Ectodermal cell (in vitro differentiated cells): Measurements from ENCODE around the gene PLBD1.

Source experiments
- H3K27ac ChIP-seq: 2 replicates; pipeline ENCODE4 v1.7.0; 2013; ENCODE audit warnings: mild to moderate bottlenecking, low read depth, low read length; ENCODE audit not compliant: insufficient read depth, poor library complexity, severe bottlenecking
- H3K27me3 ChIP-seq: 2 replicates; pipeline ENCODE4 v1.7.0; 2013; ENCODE audit warnings: mild to moderate bottlenecking, low read length; ENCODE audit not compliant: insufficient read depth, control insufficient read depth, poor library complexity, severe bottlenecking
- H3K36me3 ChIP-seq: one replicate; pipeline ENCODE4 v1.7.0; 2013; ENCODE audit warnings: low read length; ENCODE audit not compliant: control insufficient read depth, insufficient read depth
- H3K4me1 ChIP-seq: one replicate; pipeline ENCODE4 v1.7.0; 2013; ENCODE audit warnings: low read length; ENCODE audit not compliant: control insufficient read depth, insufficient read depth
- H3K4me3 ChIP-seq: 2 replicates; pipeline ENCODE4 v1.7.0; 2013; ENCODE audit warnings: low read depth, low read length, control low read depth; ENCODE audit not compliant: insufficient read depth
- H3K9me3 ChIP-seq: 2 replicates; pipeline ENCODE4 v1.7.0; 2013; ENCODE audit warnings: mild to moderate bottlenecking, low read length, moderate library complexity; ENCODE audit not compliant: control insufficient read depth
- WGBS, 2 experiments: methylation state at CpG; one replicate each; pipeline ENCODE4 v1.1.7; 2013; ENCODE audit warnings: missing lambda C conversion rate in 2 of 2; 5-methylcytosine and 5-hydroxymethylcytosine counted together

Gene PLBD1

DNA sequence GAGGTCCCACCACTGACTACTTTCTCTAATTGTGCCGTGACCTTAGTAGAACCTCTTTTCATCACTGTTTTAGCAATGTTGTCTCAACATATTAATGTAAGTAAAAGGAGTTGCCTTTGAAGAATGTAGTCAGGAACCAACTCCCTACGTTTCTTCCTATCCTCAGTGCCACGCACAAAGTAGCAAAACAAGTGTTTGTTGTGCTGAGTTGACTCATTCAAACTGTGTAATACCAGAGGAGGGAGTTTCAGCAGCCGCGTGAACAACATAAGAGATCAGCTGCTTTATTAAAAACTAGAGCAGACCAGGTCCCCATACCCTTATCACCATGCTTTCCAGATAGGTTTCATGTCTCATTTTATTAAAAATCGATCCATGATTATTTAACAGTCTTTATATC lies 19.1 kb downstream of the PLBD1 start:
- WGBS, 2 experiments, result 92 to 97% methylated on average over 6 of the region's 6 CpGs
- Histone ChIP-seq H3K27me3 (no peaks in the 10 kb centered on the region), H3K4me3 (no peak overlapping the region), H3K27ac (no peak overlapping the region), H3K9me3 (no peaks in the 10 kb centered on the region), H3K4me1 (no peaks in the 10 kb centered on the region), H3K36me3 (no peaks in the 10 kb centered on the region)

DNA sequence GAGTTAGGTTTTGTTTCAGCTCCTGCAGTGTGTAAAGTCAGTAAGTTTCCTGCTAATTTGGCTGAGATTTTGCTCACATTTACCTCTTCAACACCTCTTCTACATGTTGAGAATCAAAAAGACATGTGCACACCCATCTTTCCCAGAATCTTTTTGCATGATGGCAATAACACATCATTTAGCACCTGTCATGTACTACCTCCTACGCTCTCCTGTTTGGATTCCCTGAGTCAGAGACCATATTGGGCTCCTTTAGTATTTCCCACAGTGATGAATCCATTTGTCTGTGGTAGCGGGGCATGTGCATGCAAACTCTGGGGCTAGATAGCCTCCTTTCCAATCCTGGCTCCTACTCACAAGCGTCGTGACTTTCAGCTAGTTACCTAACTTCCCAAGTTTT lies 20.1 kb downstream of the PLBD1 start:
- Histone ChIP-seq H3K27ac (no peak overlapping the region), H3K9me3 (no peaks in the 10 kb centered on the region), H3K27me3 (no peaks in the 10 kb centered on the region), H3K4me1 (no peaks in the 10 kb centered on the region), H3K36me3 (no peaks in the 10 kb centered on the region), H3K4me3 (no peak overlapping the region)
- WGBS, 2 experiments, result 94 to 95% methylated on average over 2 of the region's 4 CpGs

DNA sequence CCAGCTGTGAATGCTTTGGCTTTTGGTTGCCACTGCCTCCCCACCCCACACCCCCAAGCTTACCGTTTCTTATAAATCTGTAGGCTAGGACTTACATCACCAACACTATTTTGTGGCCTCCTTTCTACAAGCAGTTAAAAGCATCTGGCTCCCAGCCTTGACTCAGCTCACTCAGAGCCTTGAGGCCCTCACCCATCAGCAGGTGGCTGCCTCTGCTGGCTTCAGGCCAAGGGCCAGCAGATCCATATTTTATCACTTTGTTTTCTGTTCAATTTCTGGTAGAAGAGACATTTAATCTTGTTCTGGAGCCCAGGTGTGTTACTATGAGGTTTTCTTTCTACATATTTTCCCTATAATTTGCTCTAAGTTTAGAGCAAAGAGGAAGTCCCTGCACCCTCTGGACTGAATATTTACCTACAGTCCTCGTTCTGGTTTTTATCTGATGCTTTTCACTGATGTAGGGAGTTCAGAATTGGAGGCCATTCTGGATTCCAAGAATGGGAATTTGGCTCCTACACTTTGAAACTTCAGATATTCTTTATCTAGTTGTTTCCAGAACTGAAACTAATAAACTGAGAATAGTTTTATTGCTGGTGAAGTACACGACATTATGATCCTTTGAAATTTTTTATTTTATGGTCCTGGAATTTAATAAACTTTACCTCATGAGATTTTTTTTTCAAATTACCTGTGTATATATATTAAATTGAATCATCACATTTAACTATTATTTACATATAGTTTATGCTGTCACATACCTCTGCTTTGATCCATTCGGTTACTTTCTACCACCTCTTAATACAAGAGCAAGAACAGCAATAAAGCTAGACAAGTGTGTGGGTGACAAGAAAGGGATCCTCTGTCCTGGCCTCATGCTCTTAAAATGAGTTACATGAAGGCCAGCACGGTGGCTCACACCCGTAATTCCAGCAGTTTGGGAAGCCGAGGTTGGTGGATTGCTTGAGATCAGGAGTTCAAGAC lies 22.2 kb downstream of the PLBD1 start:
- Histone ChIP-seq H3K36me3 (no peaks in the 10 kb centered on the region), H3K9me3 (no peaks in the 10 kb centered on the region), H3K4me1 (no peaks in the 10 kb centered on the region), H3K27ac (no peak overlapping the region), H3K4me3 (no peak overlapping the region), H3K27me3 (no peaks in the 10 kb centered on the region)
- WGBS, 2 experiments, result 91 to 94% methylated on average over 5 to 6 of the region's 7 CpGs

DNA sequence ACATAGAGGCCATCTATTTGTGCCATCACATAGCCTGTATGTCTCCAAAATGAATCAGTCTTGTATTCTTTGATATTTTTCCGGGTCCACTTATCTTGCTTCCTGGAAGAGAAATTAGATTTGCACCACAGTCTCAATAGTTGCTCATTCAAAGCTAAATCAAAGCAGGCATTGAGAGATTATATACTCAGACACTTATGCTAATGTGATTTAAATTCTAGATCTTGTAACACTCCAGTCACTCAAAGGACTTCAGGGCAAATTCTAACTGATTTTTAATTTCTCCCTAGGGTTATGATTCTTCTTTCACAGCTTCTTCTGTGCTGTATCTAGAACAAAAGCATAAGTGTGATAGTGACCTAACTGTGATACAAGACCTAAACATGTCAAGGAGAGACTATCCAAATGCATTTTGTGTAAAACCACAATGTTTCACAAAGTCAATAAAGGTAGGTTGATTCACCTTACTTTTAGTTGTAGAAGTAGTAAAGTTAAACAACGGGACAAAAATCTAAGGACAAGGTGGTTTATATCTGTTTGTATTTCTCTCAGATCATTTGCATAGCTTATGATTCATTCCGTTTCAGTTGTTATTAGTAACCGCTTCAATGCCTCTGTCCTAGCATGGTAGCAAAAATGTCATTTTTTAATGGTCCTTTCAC lies 26.8 kb downstream of the PLBD1 start:
- Histone ChIP-seq H3K27me3 (no peaks in the 10 kb centered on the region), H3K4me3 (no peak overlapping the region), H3K9me3 (no peaks in the 10 kb centered on the region), H3K36me3 (no peaks in the 10 kb centered on the region), H3K4me1 (no peaks in the 10 kb centered on the region), H3K27ac (no peak overlapping the region)
- 96 to 98% methylated on average over 4 of the region's 4 CpGs for WGBS, 2 experiments

DNA sequence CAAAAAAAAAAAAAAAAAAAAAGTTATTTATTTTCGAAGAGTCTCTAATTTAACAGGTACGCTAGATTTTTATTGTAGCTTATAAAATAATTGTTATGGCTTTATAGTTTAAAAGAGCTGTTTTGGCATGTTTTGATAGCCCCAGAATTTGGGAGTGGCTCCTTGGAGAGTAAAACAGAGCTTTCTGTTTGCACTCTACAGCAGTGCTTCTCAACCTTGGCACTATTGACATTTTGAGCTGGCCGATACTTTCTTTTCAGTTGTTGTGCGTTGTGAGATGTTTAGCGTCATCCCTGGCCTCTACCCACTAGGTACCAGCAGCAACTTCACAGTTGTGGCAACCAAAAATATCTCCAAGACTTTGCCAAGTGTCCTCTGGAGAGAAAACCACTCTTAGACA lies 30.6 kb downstream of the PLBD1 start:
- 95 to 97% methylated on average over 5 of the region's 5 CpGs for WGBS, 2 experiments
- H3K9me3 ChIP-seq, result no peaks in the 10 kb centered on the region
- H3K4me3 ChIP-seq, result no peak overlapping the region
- no peak overlapping the region for H3K27ac ChIP-seq
- no peaks in the 10 kb centered on the region for H3K36me3 ChIP-seq
- no peaks in the 10 kb centered on the region for H3K27me3 ChIP-seq
- no peaks in the 10 kb centered on the region for H3K4me1 ChIP-seq

DNA sequence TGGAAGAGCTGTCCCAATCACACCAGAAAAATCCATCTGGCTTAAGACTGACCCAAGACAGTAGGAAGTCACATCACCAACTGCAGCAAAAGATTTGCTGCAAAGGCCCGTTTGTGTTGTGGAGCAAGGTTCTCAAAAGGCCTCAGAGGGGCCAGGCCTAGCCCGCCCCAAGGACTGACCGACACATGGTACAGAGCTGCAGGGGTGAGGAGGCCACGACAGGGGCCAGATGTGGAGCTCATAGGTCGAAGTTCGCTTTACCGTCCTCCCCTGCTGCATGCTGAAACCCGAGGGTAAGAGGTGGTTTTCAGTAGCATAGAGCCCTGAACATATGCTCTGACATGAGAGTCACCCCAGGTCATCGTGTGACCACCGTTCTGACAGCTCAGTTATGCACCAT lies 35.5 kb downstream of the PLBD1 start:
- H3K4me3 ChIP-seq, result no peak overlapping the region
- WGBS, 2 experiments, result 91 to 94% methylated on average over 10 of the region's 10 CpGs
- H3K4me1 ChIP-seq, result no peaks in the 10 kb centered on the region

DNA sequence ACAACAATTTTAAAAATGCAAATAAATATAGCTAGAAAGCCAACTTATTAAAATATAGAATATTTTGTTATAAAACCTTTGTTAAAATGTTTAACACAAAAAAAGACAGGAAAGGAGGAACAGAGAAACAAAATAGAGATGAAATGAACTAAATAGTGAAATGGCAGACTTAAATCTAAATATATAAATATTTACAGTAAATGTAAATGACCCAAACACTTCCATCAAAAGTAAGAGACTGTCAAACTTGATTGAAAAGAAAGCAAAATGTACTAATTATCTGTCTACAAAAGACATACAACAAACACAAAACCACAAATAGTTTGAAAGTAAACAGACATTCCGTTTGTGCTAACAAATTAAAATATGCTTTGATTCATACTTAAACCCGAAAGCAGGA lies 41.7 kb downstream of the PLBD1 start:
- Histone ChIP-seq H3K4me3 (no peak overlapping the region), H3K4me1 (no peaks in the 10 kb centered on the region), H3K27ac (no peak overlapping the region), H3K36me3 (no peaks in the 10 kb centered on the region), H3K27me3 (no peaks in the 10 kb centered on the region), H3K9me3 (no peaks in the 10 kb centered on the region)
- WGBS, 2 experiments, result 95 to 100% methylated on average over 2 of the region's 2 CpGs

More for the DNA sequence above, 35.5 kb downstream of the PLBD1 start:
- H3K27ac ChIP-seq, result no peak overlapping the region
- no peaks in the 10 kb centered on the region for H3K27me3 ChIP-seq
- no peaks in the 10 kb centered on the region for H3K9me3 ChIP-seq
- H3K36me3 ChIP-seq, result no peaks in the 10 kb centered on the region

DNA sequence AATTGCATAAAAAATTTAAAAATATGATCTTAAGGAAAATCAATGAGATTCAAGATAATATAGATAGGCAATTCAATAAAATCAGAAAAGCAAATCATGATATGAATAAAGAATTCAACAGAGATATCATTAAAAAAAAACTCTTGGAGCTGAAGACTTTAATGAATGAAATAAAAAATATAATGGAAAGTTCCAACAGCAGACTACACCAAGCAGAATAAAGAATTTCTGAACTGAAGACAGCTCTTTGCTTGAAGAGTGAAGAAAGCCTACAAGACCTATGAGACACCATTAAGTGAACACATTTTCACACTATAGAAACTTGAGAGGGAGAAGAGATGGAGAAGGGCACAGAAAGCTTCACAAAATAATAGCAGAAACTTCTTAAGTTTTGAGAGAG lies 45.9 kb downstream of the PLBD1 start:
- Histone ChIP-seq H3K9me3 (no peaks in the 10 kb centered on the region), H3K36me3 (no peaks in the 10 kb centered on the region), H3K4me3 (no peak overlapping the region), H3K4me1 (no peaks in the 10 kb centered on the region), H3K27ac (no peak overlapping the region), H3K27me3 (no peaks in the 10 kb centered on the region)

DNA sequence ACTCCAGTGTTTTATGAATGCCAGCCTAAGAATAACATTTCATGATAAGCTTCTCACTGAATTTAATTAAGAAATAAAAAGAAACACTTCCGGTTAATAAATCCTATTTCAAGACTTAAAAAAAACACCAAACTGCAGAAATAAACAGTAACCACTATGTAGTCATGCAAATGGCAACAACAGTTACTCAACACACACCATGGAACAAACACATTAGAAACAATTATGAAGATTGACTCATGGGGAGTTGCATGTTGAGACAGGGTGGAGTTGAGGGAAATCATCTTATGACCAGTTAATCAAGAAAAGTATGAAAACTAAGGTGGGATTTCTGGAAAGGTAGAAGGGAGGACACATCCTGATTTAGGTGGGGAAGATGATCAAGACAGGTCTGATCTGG lies 52.7 kb downstream of the PLBD1 start:
- Histone ChIP-seq H3K36me3 (no peaks in the 10 kb centered on the region), H3K27me3 (no peaks in the 10 kb centered on the region), H3K4me1 (no peaks in the 10 kb centered on the region), H3K9me3 (no peaks in the 10 kb centered on the region), H3K4me3 (no peak overlapping the region), H3K27ac (no peak overlapping the region)
- WGBS, 2 experiments, result 70 to 92% methylated on average over 1 of the region's 1 CpG

DNA sequence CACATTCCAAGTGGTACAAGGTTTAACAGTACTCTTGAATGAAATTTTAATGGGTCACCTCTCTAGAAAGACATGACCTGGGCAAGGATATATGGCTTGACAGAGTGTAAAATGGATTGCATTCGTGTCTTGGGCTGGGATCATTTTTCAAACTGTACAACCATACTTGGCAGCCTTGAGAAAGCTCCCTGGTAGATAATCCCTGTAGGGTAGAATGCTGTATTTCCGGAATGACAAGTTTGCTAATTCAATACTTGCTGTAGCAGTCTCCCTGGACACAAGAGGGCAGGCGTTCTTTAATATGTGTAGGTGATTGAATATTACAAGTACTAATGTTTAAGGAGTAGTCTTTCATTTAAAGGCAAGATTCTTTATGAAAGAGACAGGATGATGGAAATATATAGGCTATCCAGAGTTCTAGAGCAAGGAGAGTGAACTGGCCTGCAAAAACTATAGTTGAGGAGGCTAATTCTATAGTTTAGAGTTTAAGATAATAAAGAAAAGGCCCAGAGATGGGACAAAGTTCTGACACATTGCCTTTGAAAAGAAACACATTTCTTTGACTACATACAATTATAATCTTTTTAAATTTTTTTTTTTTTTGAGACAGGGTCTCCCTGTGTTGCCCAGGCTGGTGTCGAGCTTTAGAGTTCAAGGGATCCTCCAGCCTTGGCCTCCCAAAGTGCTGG lies 53.4 kb downstream of the PLBD1 start:
- H3K27ac ChIP-seq, result no peak overlapping the region
- no peaks in the 10 kb centered on the region for H3K36me3 ChIP-seq
- no peak overlapping the region for H3K4me3 ChIP-seq
- H3K9me3 ChIP-seq, result no peaks in the 10 kb centered on the region
- 82 to 85% methylated on average over 4 of the region's 4 CpGs for WGBS, 2 experiments
- no peaks in the 10 kb centered on the region for H3K4me1 ChIP-seq
- no peaks in the 10 kb centered on the region for H3K27me3 ChIP-seq
